Naive thymus-derived CD4-positive, alpha-beta T cell (primary cell): ENCODE data around the gene TMEM242. TPM values are rescaled to one million over a fixed set of nuclear protein-coding genes. Genes with fewer than 3 reads are reported as not detected.
"Not testable (repeated sequence)": the region's sequence is repeated elsewhere in the genome, so short reads cannot be mapped to it uniquely, and the experiment has no call there.

Source experiments
- ATAC-seq: fragments of 150-1000 bp; cut with Tn5 transposase; 2 replicates; pipeline ENCODE4 v1.10.0; 2021; ENCODE audit warnings: mild to moderate bottlenecking, moderate library complexity
- CTCF ChIA-PET: fragments of 350-600 bp; sonication (Branson Sonifier 250); formaldehyde crosslinking; loops from one replicate; lab custom pipeline; 2021; ENCODE audit warnings: antibody characterized with exemption; lab: Charles Lee
- POLR2A ChIA-PET: fragments of 350-600 bp; sonication (Branson Sonifier 250); formaldehyde crosslinking; loops from one replicate; lab custom pipeline; 2021; ENCODE audit warnings: antibody characterized with exemption, inconsistent platforms; lab: Charles Lee
- DNase-seq, 9 donors: peaks; one replicate each; pipeline versions ENCODE4 v3.0.0 to v3.0.0-alpha.2; 2020 to 2022; ENCODE audit warnings: mixed read lengths in 1 of 9
- H3K27ac ChIP-seq: one replicate; pipeline ENCODE4 v1.7.0; 2013; ENCODE audit warnings: mild to moderate bottlenecking, low read depth, low read length, moderate library complexity
- H3K27me3 ChIP-seq, 2 donors: one replicate each; pipeline ENCODE4 v1.7.0; 2013; ENCODE audit warnings: low read length in 2 of 2, mild to moderate bottlenecking in 2 of 2, moderate library complexity in 2 of 2; ENCODE audit not compliant: control insufficient read depth in 2 of 2, insufficient read depth in 2 of 2
- H3K36me3 ChIP-seq, 3 experiments: 1 replicate in 2 of 3; 2 replicates in 1 of 3; pipeline ENCODE4 v1.7.0; 2013; ENCODE audit warnings: low read length in 3 of 3, mild to moderate bottlenecking in 3 of 3, moderate library complexity in 1 of 3; ENCODE audit not compliant: insufficient read depth in 3 of 3, control insufficient read depth in 2 of 3
- H3K4me1 ChIP-seq, 2 donors: one replicate each; pipeline ENCODE4 v1.7.0; 2013; ENCODE audit warnings: low read length in 2 of 2, mild to moderate bottlenecking in 2 of 2, moderate library complexity in 1 of 2; ENCODE audit not compliant: control insufficient read depth in 2 of 2, insufficient read depth in 2 of 2
- H3K4me3 ChIP-seq: 2 replicates; pipeline ENCODE4 v1.7.0; 2013; ENCODE audit warnings: mild to moderate bottlenecking, low read length
- H3K9me3 ChIP-seq, 3 experiments: 1 replicate in 2 of 3; 2 replicates in 1 of 3; pipeline ENCODE4 v1.7.0; 2013; ENCODE audit warnings: low read length in 3 of 3; ENCODE audit not compliant: control insufficient read depth in 2 of 3
- H3K27ac Mint-ChIP-seq, 9 donors: one replicate each; pipeline ENCODE4 v1.8.0; 2020 to 2022; ENCODE audit warnings: mixed read lengths in 9 of 9, mild to moderate bottlenecking in 8 of 9, moderate library complexity in 5 of 9, inconsistent platforms in 2 of 9
- H3K27me3 Mint-ChIP-seq, 5 donors: one replicate each; pipeline ENCODE4 v1.8.0; 2021 to 2022; ENCODE audit warnings: mixed read lengths in 5 of 5, mild to moderate bottlenecking in 1 of 5
- H3K36me3 Mint-ChIP-seq, 5 donors: one replicate each; pipeline ENCODE4 v1.8.0; 2020 to 2022; ENCODE audit warnings: mixed read lengths in 5 of 5, mild to moderate bottlenecking in 3 of 5, inconsistent platforms in 1 of 5
- H3K4me1 Mint-ChIP-seq, 7 donors: one replicate each; pipeline ENCODE4 v1.8.0; 2020 to 2022; ENCODE audit warnings: mixed read lengths in 7 of 7, mild to moderate bottlenecking in 3 of 7, inconsistent platforms in 1 of 7
- H3K4me3 Mint-ChIP-seq, 10 donors: one replicate each; pipeline ENCODE4 v1.8.0; 2020 to 2022; ENCODE audit warnings: mild to moderate bottlenecking in 10 of 10, mixed read lengths in 10 of 10, moderate library complexity in 6 of 10, inconsistent platforms in 2 of 10
- H3K9me3 Mint-ChIP-seq, 11 donors: one replicate each; pipeline ENCODE4 v1.8.0; 2020 to 2022; ENCODE audit warnings: mixed read lengths in 11 of 11, mild to moderate bottlenecking in 4 of 11, inconsistent platforms in 1 of 11, moderate library complexity in 1 of 11
- intact Hi-C, 2 donors: fragments of 100-400 bp; cut with micrococcal nuclease; formaldehyde crosslinking; loops; one replicate each; pipeline ENCODE4 v1.15.1; 2023
- polyA plus RNA-seq, 2 donors: library from polyadenylated mRNA; unstranded; fragments of 300-500 nt; fragmentation: Illumina TruSeq; gene quantifications; one replicate each; pipeline ENCODE4 v1.2.3, GENCODE V29; 2021
- total RNA-seq, 6 experiments: library from RNA in 5 of 6; stranded (reverse) in 5 of 6; gene quantifications; 1 replicate in 5 of 6; 2 replicates in 1 of 6; pipeline ENCODE4 v1.2.3 and lab custom pipeline; 2021 to 2026

TMEM242 gene
- total and polyA plus RNA-seq, 7 experiments from 2014 or later, result 6.6 to 15.6 (median 12.8) TPM

DNA sequence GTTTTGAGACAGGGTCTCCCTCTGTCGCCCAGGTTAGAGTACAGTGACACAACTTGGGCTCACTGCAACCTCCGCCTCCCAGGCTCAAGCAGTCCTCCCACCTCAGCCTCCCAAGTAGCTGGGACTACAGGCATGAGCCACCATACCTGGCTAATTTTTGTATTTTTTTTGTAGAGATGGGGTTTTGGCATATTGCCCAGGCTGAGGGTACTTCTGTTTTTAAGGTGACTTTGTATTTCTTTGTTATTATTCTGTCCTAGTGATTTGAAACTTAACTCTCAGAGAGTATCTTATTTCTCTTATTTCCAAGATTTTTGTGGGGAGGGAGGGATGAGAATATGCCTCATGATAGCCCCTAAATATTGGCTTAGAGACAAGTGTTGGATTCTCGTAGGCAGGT lies 14.0 kb upstream of the TMEM242 start:
- not testable (repeated sequence) for H3K36me3 Mint-ChIP-seq
- CTCF ChIA-PET, result interaction anchor here (0.9 to 1.3 kb wide), 2 partner anchors 9 to 23 kb away, joined by 3 to 4 read pairs; no protein-coding TSS in a partner anchor

DNA sequence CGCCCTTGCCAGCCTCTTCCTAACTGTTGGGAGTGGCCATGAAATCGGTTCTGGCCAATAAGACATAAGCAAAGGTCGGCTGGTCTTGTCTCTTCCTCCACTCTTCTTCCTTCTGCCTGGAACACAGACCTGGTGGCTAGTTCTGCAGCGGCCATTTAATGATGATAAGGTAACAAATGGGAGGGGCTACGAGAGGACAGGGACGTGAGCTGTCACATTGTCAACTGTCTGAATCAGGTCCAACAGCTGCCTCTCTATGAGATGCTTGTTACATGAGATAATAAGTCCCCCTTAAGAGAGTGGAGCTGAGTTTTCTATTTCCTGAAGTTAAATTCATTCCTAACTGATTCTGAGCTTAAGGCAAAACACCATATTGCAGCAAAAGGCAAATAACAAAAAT lies 12.5 kb upstream of the TMEM242 start:
- DNase-seq (no peak), ATAC-seq (no peak)
- intact Hi-C loops, result loop anchor here (1.0 to 10.0 kb wide), 2 partner anchors 22 to 771 kb away; no protein-coding TSS in a partner anchor
- Histone ChIP-seq H3K27ac (no peak overlapping the region), H3K27me3 (no peaks in the 10 kb centered on the region), H3K4me1 (no peaks in the 10 kb centered on the region), H3K4me3 (no peak overlapping the region), H3K9me3 (no peaks in the 10 kb centered on the region), H3K36me3 (no peaks in the 10 kb centered on the region)
- ChIA-PET POLR2A (interaction anchor here (1.2 kb wide), 1 partner anchor 13 kb away, joined by 3 read pairs; the partner anchor contains the start of gene TMEM242), CTCF (interaction anchor here (0.6 kb wide), 1 partner anchor 17 kb away, joined by 3 read pairs; no protein-coding TSS in a partner anchor)
- Mint-ChIP-seq H3K36me3 (no peaks in the 10 kb centered on the region), H3K27ac (no peak overlapping the region), H3K4me1 (peaks cover 0 to 2% (median 0%) of the 10 kb centered on the region in 7 donors), H3K9me3 (peaks cover 0 to 2% (median 0%) of the 10 kb centered on the region in 11 donors), H3K27me3 (peaks cover 28 to 68% (median 36%) of the 10 kb centered on the region in 5 donors), H3K4me3 (no peak overlapping the region)

More for the DNA sequence above, 14.0 kb upstream of the TMEM242 start:
- H3K27ac Mint-ChIP-seq, H3K27ac ChIP-seq, H3K4me3 Mint-ChIP-seq, H3K9me3 Mint-ChIP-seq, H3K36me3 ChIP-seq, H3K4me3 ChIP-seq, H3K9me3 ChIP-seq, H3K4me1 Mint-ChIP-seq, POLR2A ChIA-PET, ATAC-seq, H3K4me1 ChIP-seq, DNase-seq, H3K27me3 ChIP-seq: not testable (repeated sequence)
- intact Hi-C loops, result loop anchor here in 1 of 2 donors (10.0 kb wide), 1 partner anchor 772 kb away; no protein-coding TSS in a partner anchor
- peaks cover 34 to 72% (median 36%) of the 10 kb centered on the region in 5 donors for H3K27me3 Mint-ChIP-seq

DNA sequence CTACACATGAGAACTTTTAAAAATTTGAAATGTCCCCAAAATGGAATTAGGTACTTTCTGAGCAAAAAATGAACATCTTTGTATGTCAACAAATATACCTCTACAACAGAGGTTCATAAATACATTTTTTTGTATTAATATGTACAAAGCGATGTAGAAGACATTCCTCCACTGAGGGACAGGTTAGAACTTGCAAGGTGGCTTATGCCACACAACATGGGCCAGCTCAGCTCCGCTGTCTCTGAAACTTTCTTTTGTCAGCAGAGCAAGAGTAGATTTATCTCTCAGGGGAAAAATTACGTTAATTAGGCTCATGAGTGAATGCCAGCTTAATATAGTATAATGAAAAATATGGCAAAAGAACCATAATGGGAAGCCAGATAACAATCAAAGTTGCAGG lies 10.6 kb upstream of the TMEM242 start:
- H3K27ac ChIP-seq, result no peak overlapping the region

DNA sequence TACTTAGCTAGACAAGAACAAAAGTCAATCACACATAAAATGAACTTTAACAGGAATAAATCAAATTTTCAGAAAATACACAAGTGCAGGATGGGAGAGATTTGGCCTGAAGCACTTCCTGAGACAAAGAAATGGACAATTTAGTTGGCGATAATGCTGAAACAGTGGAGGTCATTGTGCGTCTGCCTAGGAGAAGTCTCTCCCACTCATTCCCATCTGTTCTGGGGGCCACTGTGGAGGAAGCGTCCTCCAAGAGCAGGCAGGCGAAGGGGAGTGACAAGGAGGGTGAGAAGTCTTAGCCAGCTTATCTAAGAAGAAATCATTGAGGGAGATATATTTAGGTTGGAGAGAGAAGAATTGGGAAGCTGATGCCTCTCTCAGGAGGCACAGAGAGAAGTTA lies 10.2 kb upstream of the TMEM242 start:
- Mint-ChIP-seq H3K36me3 (no peaks in the 10 kb centered on the region), H3K9me3 (no peaks in the 10 kb centered on the region), H3K4me1 (peaks cover 0 to 2% (median 0%) of the 10 kb centered on the region in 7 donors), H3K27ac (no peak overlapping the region), H3K4me3 (no peak overlapping the region), H3K27me3 (peaks cover 32 to 68% (median 40%) of the 10 kb centered on the region in 5 donors)
- DNase-seq (no peak), ATAC-seq (no peak)
- ChIA-PET POLR2A (no interaction called here), CTCF (interaction anchor here (0.8 to 3.1 kb wide), 4 partner anchors 8 to 19 kb away, joined by 3 to 16 read pairs (median 3); no protein-coding TSS in a partner anchor)
- H3K36me3 ChIP-seq, result no peaks in the 10 kb centered on the region
- intact Hi-C loops, result loop anchor here in 1 of 2 donors (10.0 kb wide), 1 partner anchor 769 kb away; no protein-coding TSS in a partner anchor
- no peaks in the 10 kb centered on the region for H3K27me3 ChIP-seq
- no peak overlapping the region for H3K27ac ChIP-seq
- no peaks in the 10 kb centered on the region for H3K4me1 ChIP-seq
- no peaks in the 10 kb centered on the region for H3K9me3 ChIP-seq
- H3K4me3 ChIP-seq, result no peak overlapping the region

More for the DNA sequence above, 10.6 kb upstream of the TMEM242 start:
- Histone ChIP-seq H3K36me3 (no peaks in the 10 kb centered on the region), H3K27me3 (no peaks in the 10 kb centered on the region), H3K9me3 (no peaks in the 10 kb centered on the region), H3K4me1 (no peaks in the 10 kb centered on the region), H3K4me3 (no peak overlapping the region)
- Mint-ChIP-seq H3K36me3 (no peaks in the 10 kb centered on the region), H3K4me3 (no peak overlapping the region), H3K4me1 (peaks cover 0 to 2% (median 0%) of the 10 kb centered on the region in 7 donors), H3K27ac (no peak overlapping the region), H3K27me3 (peaks cover 32 to 67% (median 40%) of the 10 kb centered on the region in 5 donors), H3K9me3 (no peaks in the 10 kb centered on the region)
- intact Hi-C loops, result loop anchor here in 1 of 2 donors (1.0 to 10.0 kb wide), 2 partner anchors 20 to 769 kb away; no protein-coding TSS in a partner anchor
- DNase-seq, result no peak
- ChIA-PET CTCF (interaction anchor here (0.8 to 3.1 kb wide), 4 partner anchors 9 to 19 kb away, joined by 3 to 16 read pairs (median 3); no protein-coding TSS in a partner anchor), POLR2A (no interaction called here)
- no peak for ATAC-seq

DNA sequence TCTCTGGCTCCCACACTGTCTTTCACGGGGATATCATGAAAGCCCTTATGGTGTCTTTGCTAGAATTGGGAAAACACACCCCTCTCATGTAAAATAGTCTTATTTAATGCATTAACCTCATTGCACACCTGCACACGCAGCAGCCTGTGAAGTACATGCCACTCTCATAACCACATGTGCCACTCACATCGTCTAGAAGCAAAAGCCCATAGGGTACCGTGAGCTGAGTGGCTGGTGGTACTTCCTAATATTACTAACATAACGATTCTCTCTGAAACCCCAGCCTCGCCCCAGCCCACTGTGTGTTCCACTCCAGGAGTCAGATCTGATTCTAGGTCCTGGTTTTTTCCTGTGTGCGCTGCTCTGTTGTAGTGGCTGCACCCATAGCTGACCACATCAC lies 9.5 kb upstream of the TMEM242 start:
- H3K4me1 ChIP-seq, result no peaks in the 10 kb centered on the region
- H3K36me3 Mint-ChIP-seq, result no peaks in the 10 kb centered on the region
- H3K27me3 Mint-ChIP-seq, result peaks cover 32 to 75% (median 41%) of the 10 kb centered on the region in 5 donors
- DNase-seq (no peak), ATAC-seq (no peak)
- no peaks in the 10 kb centered on the region for H3K9me3 Mint-ChIP-seq
- H3K27ac ChIP-seq, result no peak overlapping the region
- POLR2A ChIA-PET, result no interaction called here
- peaks cover 0 to 6% (median 0%) of the 10 kb centered on the region in 7 donors for H3K4me1 Mint-ChIP-seq
- CTCF ChIA-PET, result interaction anchor here (1.0 to 3.1 kb wide), 2 partner anchors 10 to 18 kb away, joined by 3 to 16 read pairs; no protein-coding TSS in a partner anchor
- H3K36me3 ChIP-seq, result no peaks in the 10 kb centered on the region
- no peak overlapping the region for H3K27ac Mint-ChIP-seq
- no peaks in the 10 kb centered on the region for H3K9me3 ChIP-seq
- H3K4me3 ChIP-seq, result no peak overlapping the region
- H3K4me3 Mint-ChIP-seq, result no peak overlapping the region
- H3K27me3 ChIP-seq, result no peaks in the 10 kb centered on the region
- intact Hi-C loops, result loop anchor here in 1 of 2 donors (10.0 kb wide), 1 partner anchor 768 kb away; no protein-coding TSS in a partner anchor

DNA sequence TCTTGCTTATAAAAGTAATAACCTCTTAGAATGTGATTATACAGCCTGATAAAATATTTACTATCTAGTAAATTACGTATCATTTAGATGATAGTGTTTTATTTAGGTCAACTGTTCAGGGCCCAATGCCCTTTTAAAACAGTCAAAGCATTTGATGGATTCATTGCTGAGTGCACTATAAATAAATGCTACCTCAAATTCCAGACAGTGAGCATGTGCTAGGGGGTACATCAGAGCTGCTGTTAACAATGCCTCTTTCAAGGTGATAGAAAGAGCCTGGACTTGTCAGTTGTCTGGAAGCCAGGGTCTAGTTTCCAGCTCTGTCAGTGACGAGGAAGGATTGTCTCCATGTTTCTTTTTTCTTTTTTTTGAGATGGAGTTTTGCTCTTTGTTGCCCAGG lies 7.5 kb upstream of the TMEM242 start:
- Mint-ChIP-seq H3K27ac (no peak overlapping the region), H3K9me3 (no peaks in the 10 kb centered on the region)
- POLR2A ChIA-PET, result interaction anchor here (0.9 kb wide), 1 partner anchor 8 kb away, joined by 5 read pairs; no protein-coding TSS in a partner anchor

More for the DNA sequence above, 7.5 kb upstream of the TMEM242 start:
- no peak for DNase-seq
- CTCF ChIA-PET, result no interaction called here
- ATAC-seq, result no peak
- no peaks in the 10 kb centered on the region for H3K4me1 ChIP-seq
- H3K27me3 ChIP-seq, result no peaks in the 10 kb centered on the region
- Mint-ChIP-seq H3K36me3 (no peaks in the 10 kb centered on the region), H3K4me1 (peaks cover 0 to 20% (median 0%) of the 10 kb centered on the region in 7 donors), H3K4me3 (no peak overlapping the region), H3K27me3 (peaks cover 29 to 71% (median 31%) of the 10 kb centered on the region in 5 donors)
- H3K9me3 ChIP-seq, result no peaks in the 10 kb centered on the region
- H3K4me3 ChIP-seq, result no peak overlapping the region
- H3K27ac ChIP-seq, result no peak overlapping the region
- intact Hi-C loops, result loop anchor here in 1 of 2 donors (10.0 kb wide), 1 partner anchor 766 kb away; no protein-coding TSS in a partner anchor
- no peaks in the 10 kb centered on the region for H3K36me3 ChIP-seq
